ENCODE results near the gene GNL1.

GNL1 gene

DNA sequence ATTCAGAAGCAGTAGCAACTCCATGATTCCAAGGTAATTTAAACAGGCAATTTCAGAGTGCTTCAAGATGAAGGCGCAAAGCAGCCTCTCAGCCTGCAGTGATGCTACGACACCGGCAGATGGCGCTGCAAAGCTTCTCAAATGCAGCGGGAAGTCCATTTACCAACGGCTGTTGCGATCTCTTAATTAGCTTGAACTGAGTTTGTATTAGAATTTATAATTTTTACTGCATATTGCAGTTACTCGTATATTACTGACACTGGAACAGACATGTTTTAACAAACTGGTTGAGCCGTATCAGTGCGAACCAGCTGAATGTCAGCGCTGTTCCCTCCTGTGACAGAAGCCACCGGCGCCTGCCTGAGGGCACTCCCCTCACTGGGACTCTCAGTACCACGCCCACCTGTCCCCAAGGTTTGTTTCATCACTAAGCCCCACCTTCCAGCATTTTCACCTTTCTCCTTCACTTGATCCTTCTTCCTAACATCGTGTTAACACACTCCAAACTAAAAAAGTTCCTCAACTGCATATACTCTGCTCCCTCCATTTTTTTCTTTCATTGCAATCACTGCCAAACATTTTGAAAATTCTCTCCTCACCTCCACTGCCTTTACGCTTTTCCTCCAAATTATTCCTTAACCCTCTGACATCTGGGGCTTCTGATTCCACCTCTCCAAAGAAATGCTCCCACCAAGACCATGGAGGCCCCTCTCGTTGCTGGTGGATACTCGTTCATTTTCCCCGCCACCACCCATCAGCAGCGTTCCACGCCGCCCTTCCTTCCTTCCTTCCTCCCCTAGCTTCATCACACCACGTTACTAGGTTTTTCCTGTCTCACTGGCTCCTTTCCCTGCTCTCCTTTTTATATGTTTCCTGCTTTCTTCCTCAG is 14.5 kb downstream of the GNL1 start (continued):
- peak; percentile 95 for TF ChIP-seq ZNF2 (tag by site-specific recombination; IDR thresholded peaks at IDR 0.05)
- TF ChIP-seq, protein P1, sequence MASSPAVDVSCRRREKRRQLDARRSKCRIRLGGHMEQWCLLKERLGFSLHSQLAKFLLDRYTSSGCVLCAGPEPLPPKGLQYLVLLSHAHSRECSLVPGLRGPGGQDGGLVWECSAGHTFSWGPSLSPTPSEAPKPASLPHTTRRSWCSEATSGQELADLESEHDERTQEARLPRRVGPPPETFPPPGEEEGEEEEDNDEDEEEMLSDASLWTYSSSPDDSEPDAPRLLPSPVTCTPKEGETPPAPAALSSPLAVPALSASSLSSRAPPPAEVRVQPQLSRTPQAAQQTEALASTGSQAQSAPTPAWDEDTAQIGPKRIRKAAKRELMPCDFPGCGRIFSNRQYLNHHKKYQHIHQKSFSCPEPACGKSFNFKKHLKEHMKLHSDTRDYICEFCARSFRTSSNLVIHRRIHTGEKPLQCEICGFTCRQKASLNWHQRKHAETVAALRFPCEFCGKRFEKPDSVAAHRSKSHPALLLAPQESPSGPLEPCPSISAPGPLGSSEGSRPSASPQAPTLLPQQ (tag by site-specific recombination; IDR thresholded peaks at IDR 0.05) = peak; percentile 46; the same call in 1 of the 2 replicates
- TF ChIP-seq, protein P2, sequence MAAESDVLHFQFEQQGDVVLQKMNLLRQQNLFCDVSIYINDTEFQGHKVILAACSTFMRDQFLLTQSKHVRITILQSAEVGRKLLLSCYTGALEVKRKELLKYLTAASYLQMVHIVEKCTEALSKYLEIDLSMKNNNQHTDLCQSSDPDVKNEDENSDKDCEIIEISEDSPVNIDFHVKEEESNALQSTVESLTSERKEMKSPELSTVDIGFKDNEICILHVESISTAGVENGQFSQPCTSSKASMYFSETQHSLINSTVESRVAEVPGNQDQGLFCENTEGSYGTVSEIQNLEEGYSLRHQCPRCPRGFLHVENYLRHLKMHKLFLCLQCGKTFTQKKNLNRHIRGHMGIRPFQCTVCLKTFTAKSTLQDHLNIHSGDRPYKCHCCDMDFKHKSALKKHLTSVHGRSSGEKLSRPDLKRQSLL (tag by site-specific recombination; IDR thresholded peaks at IDR 0.05) = no peak
- TF ChIP-seq SP2 (tag by site-specific recombination; IDR thresholded peaks at IDR 0.05) = peak; percentile 23
- peak; percentile 13; the same call in 1 of the 2 replicates for TF ChIP-seq ZNF157 (tag by site-specific recombination; IDR thresholded peaks at IDR 0.05)
- TF ChIP-seq KLF8 (tag by site-specific recombination; IDR thresholded peaks at IDR 0.05) = 0 out of 2 replicates have a peak, but pooled peaks have one; percentile 20
- peak; percentile 53 for TF ChIP-seq SP3 (tag by site-specific recombination; IDR thresholded peaks at IDR 0.05)
- TF ChIP-seq GFI1B (tag by site-specific recombination; IDR thresholded peaks at IDR 0.05) = no peak
- peak; percentile 97 for TF ChIP-seq KLF9 (tag by site-specific recombination; IDR thresholded peaks at IDR 0.05; ENCODE audit: low read depth)
- TF ChIP-seq TCF7L2 (IDR thresholded peaks at IDR 0.05; ENCODE audit: borderline replicate concordance, low read depth, low read length) = no peak
- TF ChIP-seq ZNF341 (tag by site-specific recombination; IDR thresholded peaks at IDR 0.05; ENCODE audit: low read depth) = peak; percentile 91
- TF ChIP-seq ZSCAN16 (tag by site-specific recombination; IDR thresholded peaks at IDR 0.05) = no peak
- no peak for TF ChIP-seq ZNF175 (tag by site-specific recombination; IDR thresholded peaks at IDR 0.05)

DNA sequence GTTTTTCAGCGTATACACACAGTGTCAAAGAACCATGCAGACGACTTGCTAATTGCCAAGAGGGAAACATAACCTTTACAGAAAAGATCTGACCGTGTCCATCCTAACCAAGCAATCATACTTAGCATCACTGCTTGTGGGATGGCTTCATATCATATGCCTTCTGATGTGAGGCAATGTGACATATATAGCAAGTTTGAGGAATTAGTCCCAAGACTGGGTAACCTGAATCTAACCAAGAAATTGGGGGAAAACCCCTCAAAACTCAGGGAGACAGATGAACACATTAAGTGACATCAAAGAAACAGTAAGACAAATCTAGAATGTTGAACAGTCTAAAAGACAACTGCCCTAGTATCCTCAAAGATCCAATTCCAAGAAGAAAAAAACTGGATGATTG is 18.4 kb downstream of the GNL1 start:
- H3K4me3 ChIP-seq (ENCODE audit: low read depth, low read length) = no peak overlapping the region
- H3K9me3 ChIP-seq (ENCODE audit: control insufficient read depth, insufficient read depth, low read depth, low read length) = no peaks in the 10 kb centered on the region
- H3K4me1 ChIP-seq (ENCODE audit: control insufficient read depth, insufficient read depth, low read length) = no peaks in the 10 kb centered on the region
- ChIA-PET POLR2A (no interaction called here), CTCF (interaction anchor here (1.0 to 9.5 kb wide), 4 partner anchors 35 to 193 kb away, joined by 3 to 324 read pairs (median 32); no protein-coding TSS in a partner anchor)
- no peaks in the 10 kb centered on the region; a peak in 1 of 3 replicates for H3K36me3 ChIP-seq (ENCODE audit: control insufficient read depth in 2 of 2, insufficient read depth in 1 of 2, low read length in 2 of 2)
- H3K27ac ChIP-seq (ENCODE audit: extremely low read depth, low read depth, low read length) = no peak overlapping the region
- TF ChIP-seq OVOL3 (tag by site-specific recombination; IDR thresholded peaks at IDR 0.05) (no peak), YY1 (tag by site-specific recombination; IDR thresholded peaks at IDR 0.05) (no peak), EGR2 (tag by site-specific recombination; IDR thresholded peaks at IDR 0.05; ENCODE audit: low read depth) (no peak), ZNF157 (tag by site-specific recombination; IDR thresholded peaks at IDR 0.05) (no peak), ZNF521 (tag by site-specific recombination; IDR thresholded peaks at IDR 0.05) (no peak), GLIS2 (tag by site-specific recombination; IDR thresholded peaks at IDR 0.05) (no peak), ZNF324 (tag by site-specific recombination; IDR thresholded peaks at IDR 0.05) (no peak), ZNF155 (tag by site-specific recombination; IDR thresholded peaks at IDR 0.05) (no peak), ZNF19 (tag by site-specific recombination; IDR thresholded peaks at IDR 0.05; ENCODE audit: low read depth) (no peak)
- TF ChIP-seq, protein P3, sequence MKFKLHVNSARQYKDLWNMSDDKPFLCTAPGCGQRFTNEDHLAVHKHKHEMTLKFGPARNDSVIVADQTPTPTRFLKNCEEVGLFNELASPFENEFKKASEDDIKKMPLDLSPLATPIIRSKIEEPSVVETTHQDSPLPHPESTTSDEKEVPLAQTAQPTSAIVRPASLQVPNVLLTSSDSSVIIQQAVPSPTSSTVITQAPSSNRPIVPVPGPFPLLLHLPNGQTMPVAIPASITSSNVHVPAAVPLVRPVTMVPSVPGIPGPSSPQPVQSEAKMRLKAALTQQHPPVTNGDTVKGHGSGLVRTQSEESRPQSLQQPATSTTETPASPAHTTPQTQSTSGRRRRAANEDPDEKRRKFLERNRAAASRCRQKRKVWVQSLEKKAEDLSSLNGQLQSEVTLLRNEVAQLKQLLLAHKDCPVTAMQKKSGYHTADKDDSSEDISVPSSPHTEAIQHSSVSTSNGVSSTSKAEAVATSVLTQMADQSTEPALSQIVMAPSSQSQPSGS (tag by site-specific recombination; IDR thresholded peaks at IDR 0.05; ENCODE audit: low read depth) = no peak
- TF ChIP-seq, protein P4, sequence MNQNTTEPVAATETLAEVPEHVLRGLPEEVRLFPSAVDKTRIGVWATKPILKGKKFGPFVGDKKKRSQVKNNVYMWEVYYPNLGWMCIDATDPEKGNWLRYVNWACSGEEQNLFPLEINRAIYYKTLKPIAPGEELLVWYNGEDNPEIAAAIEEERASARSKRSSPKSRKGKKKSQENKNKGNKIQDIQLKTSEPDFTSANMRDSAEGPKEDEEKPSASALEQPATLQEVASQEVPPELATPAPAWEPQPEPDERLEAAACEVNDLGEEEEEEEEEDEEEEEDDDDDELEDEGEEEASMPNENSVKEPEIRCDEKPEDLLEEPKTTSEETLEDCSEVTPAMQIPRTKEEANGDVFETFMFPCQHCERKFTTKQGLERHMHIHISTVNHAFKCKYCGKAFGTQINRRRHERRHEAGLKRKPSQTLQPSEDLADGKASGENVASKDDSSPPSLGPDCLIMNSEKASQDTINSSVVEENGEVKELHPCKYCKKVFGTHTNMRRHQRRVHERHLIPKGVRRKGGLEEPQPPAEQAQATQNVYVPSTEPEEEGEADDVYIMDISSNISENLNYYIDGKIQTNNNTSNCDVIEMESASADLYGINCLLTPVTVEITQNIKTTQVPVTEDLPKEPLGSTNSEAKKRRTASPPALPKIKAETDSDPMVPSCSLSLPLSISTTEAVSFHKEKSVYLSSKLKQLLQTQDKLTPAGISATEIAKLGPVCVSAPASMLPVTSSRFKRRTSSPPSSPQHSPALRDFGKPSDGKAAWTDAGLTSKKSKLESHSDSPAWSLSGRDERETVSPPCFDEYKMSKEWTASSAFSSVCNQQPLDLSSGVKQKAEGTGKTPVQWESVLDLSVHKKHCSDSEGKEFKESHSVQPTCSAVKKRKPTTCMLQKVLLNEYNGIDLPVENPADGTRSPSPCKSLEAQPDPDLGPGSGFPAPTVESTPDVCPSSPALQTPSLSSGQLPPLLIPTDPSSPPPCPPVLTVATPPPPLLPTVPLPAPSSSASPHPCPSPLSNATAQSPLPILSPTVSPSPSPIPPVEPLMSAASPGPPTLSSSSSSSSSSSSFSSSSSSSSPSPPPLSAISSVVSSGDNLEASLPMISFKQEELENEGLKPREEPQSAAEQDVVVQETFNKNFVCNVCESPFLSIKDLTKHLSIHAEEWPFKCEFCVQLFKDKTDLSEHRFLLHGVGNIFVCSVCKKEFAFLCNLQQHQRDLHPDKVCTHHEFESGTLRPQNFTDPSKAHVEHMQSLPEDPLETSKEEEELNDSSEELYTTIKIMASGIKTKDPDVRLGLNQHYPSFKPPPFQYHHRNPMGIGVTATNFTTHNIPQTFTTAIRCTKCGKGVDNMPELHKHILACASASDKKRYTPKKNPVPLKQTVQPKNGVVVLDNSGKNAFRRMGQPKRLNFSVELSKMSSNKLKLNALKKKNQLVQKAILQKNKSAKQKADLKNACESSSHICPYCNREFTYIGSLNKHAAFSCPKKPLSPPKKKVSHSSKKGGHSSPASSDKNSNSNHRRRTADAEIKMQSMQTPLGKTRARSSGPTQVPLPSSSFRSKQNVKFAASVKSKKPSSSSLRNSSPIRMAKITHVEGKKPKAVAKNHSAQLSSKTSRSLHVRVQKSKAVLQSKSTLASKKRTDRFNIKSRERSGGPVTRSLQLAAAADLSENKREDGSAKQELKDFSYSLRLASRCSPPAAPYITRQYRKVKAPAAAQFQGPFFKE (tag by site-specific recombination; IDR thresholded peaks at IDR 0.05; ENCODE audit: borderline replicate concordance) = no peak

Data from HEK293 (cell line).